NCI-H748 (cell line): ENCODE measurements around the gene JPH4.

Source experiments
- DNase-seq: peaks from one replicate; lab custom pipeline; 2025; ENCODE audit not compliant: unreplicated experiment; lab: John Stamatoyannopoulos, UW

JPH4 gene

GRCh38 chr14:23580948-23581281 is 2.3 kb upstream of the JPH4 start:
- DNase-seq, result no peak

GRCh38 chr14:23580152-23580926 is 1.7 kb upstream of the JPH4 start:
- no peak for DNase-seq

GRCh38 chr14:23579739-23580138 is 1.1 kb upstream of the JPH4 start:
- no peak for DNase-seq

GRCh38 chr14:23579311-23579630 is 681 bp upstream of the JPH4 start:
- no peak for DNase-seq

- DNase-seq, result peak; percentile 39
These were observed 739 bp downstream of the JPH4 start for GRCh38 chr14:23577710-23578392.

- peak; percentile 75 for DNase-seq
These were observed 1.4 kb downstream of the JPH4 start for GRCh38 chr14:23577004-23577681.

- DNase-seq, result peak; percentile 78
These were observed 5.1 kb downstream of the JPH4 start for GRCh38 chr14:23573384-23574015.

GRCh38 chr14:23572836-23573235 is 5.8 kb downstream of the JPH4 start:
- no peak for DNase-seq

- no peak for DNase-seq
These were observed 6.1 kb downstream of the JPH4 start for GRCh38 chr14:23572524-23572828.

- no peak for DNase-seq
These were observed 6.7 kb downstream of the JPH4 start for GRCh38 chr14:23571701-23572523.

- DNase-seq, result no peak
These were observed 7.6 kb downstream of the JPH4 start for GRCh38 chr14:23570806-23571483.

- DNase-seq, result peak; percentile 61
These were observed 9.0 kb downstream of the JPH4 start for GRCh38 chr14:23569443-23570151.

GRCh38 chr14:23568600-23569331 is 9.8 kb downstream of the JPH4 start:
- DNase-seq, result peak; percentile 17

GRCh38 chr14:23568021-23568599 is 10.5 kb downstream of the JPH4 start:
- DNase-seq, result no peak

GRCh38 chr14:23567186-23568020 is 11.2 kb downstream of the JPH4 start, which contains the start of gene AP1G2:
Gene AP1G2, minus strand, starts transcription at chr14:23567791. Its CDS starts 477 bp downstream, at chr14:23567314.
- DNase-seq, result peak; percentile 92

- no peak for DNase-seq
These were observed 11.8 kb downstream of the JPH4 start for GRCh38 chr14:23566778-23567185.

GRCh38 chr14:23566112-23566777 is 12.3 kb downstream of the JPH4 start:
- no peak for DNase-seq
